Measurements from ENCODE around the gene ZBTB46.
A peak's percentile ranks its signal among the peaks of the same experiment; 100 is the strongest.

Gene ZBTB46

DNA sequence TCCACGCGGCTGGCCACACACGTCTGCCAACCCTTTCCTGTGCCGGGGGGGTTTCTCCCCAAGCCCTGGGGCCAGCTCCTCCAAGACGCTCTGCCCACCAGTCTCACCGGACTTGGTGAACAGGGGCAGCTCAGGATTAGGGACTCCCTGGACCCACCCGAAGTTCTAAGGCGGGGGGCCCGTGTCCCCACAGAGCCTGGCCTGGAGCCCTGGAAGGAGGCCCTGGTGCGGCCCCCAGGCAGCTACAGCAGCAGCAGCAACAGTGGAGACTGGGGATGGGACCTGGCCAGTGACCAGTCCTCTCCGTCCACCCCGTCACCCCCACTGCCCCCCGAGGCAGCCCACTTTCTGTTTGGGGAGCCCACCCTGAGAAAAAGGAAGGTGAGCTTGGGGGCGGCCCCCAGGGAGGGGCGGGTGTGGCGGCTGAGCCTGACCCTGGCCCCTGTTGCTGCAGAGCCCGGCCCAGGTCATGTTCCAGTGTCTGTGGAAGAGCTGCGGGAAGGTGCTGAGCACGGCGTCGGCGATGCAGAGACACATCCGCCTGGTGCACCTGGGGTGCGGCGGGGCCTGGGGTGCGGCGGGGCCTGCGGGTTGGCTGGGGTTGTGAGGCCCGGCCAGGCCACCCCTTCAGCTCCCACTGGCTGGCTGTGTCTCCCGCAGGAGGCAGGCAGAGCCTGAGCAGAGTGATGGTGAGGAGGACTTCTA is 89.2 kb downstream of the ZBTB46 start:
- Histone ChIP-seq H3K4me3 (ENCODE audit: insufficient read depth, low read length, poor library complexity, severe bottlenecking) (no peak overlapping the region), H3K27ac (ENCODE audit: low read depth, low read length) (no peak overlapping the region), H3K9me2 (replicated peaks; ENCODE audit: insufficient read depth, low read length) (no peaks in the 10 kb centered on the region), H4K20me1 (ENCODE audit: low read depth, low read length) (no peaks in the 10 kb centered on the region), H3K9me3 (ENCODE audit: insufficient read depth, low read length) (no peaks in the 10 kb centered on the region), H2AFZ (ENCODE audit: low read depth, low read length, severe bottlenecking) (no peak overlapping the region), H3K79me2 (ENCODE audit: insufficient read depth, low read length) (no peaks in the 10 kb centered on the region), H3K27me3 (ENCODE audit: low read length) (no peaks in the 10 kb centered on the region), H3K4me2 (ENCODE audit: low read depth, low read length, poor library complexity, severe bottlenecking) (no peak overlapping the region), H3K36me3 (ENCODE audit: low read length) (no peaks in the 10 kb centered on the region), H3K9ac (ENCODE audit: low read length) (no peak overlapping the region), H3F3A (ENCODE audit: insufficient read depth) (peaks cover 22% of the 10 kb centered on the region)
- no peak for TF ChIP-seq EZH2phosphoT487 (conservative IDR thresholded peaks at IDR 0.05; ENCODE audit: low read length)
- no peak for TF ChIP-seq CTCF (IDR thresholded peaks at IDR 0.05; ENCODE audit: insufficient read depth, low read length, poor library complexity, severe bottlenecking)

- H3K4me3 ChIP-seq (ENCODE audit: insufficient read depth, low read length, poor library complexity, severe bottlenecking) = no peak overlapping the region
These were observed 89.7 kb downstream of the ZBTB46 start for GRCh38 chr20:63741354-63741675.

GRCh38 chr20:63740627-63741353 is 90.3 kb downstream of the ZBTB46 start:
- Histone ChIP-seq H3K27ac (ENCODE audit: low read depth, low read length) (peak overlapping the region; percentile 65), H4K20me1 (ENCODE audit: low read depth, low read length) (no peaks in the 10 kb centered on the region), H3K36me3 (ENCODE audit: low read length) (no peaks in the 10 kb centered on the region), H3K9ac (ENCODE audit: low read length) (peak overlapping the region; percentile 59), H3K9me3 (ENCODE audit: insufficient read depth, low read length) (no peaks in the 10 kb centered on the region), H3K79me2 (ENCODE audit: insufficient read depth, low read length) (no peaks in the 10 kb centered on the region), H3F3A (ENCODE audit: insufficient read depth) (peaks cover 31% of the 10 kb centered on the region), H3K4me2 (ENCODE audit: low read depth, low read length, poor library complexity, severe bottlenecking) (peak overlapping the region; percentile 60), H3K9me2 (replicated peaks; ENCODE audit: insufficient read depth, low read length) (no peaks in the 10 kb centered on the region), H2AFZ (ENCODE audit: low read depth, low read length, severe bottlenecking) (no peak overlapping the region), H3K27me3 (ENCODE audit: low read length) (no peaks in the 10 kb centered on the region), H3K4me3 (ENCODE audit: insufficient read depth, low read length, poor library complexity, severe bottlenecking) (peak overlapping the region; percentile 50)
- TF ChIP-seq EZH2phosphoT487 (conservative IDR thresholded peaks at IDR 0.05; ENCODE audit: low read length) (no peak), CTCF (IDR thresholded peaks at IDR 0.05; ENCODE audit: insufficient read depth, low read length, poor library complexity, severe bottlenecking) (no peak)

More at GRCh38 chr20:63741354-63741675, 89.7 kb downstream of the ZBTB46 start:
- Histone ChIP-seq H3K36me3 (ENCODE audit: low read length) (no peaks in the 10 kb centered on the region), H3K79me2 (ENCODE audit: insufficient read depth, low read length) (no peaks in the 10 kb centered on the region), H3K27ac (ENCODE audit: low read depth, low read length) (no peak overlapping the region), H3K4me2 (ENCODE audit: low read depth, low read length, poor library complexity, severe bottlenecking) (no peak overlapping the region), H2AFZ (ENCODE audit: low read depth, low read length, severe bottlenecking) (no peak overlapping the region), H4K20me1 (ENCODE audit: low read depth, low read length) (no peaks in the 10 kb centered on the region), H3K27me3 (ENCODE audit: low read length) (no peaks in the 10 kb centered on the region), H3F3A (ENCODE audit: insufficient read depth) (peaks cover 26% of the 10 kb centered on the region), H3K9me2 (replicated peaks; ENCODE audit: insufficient read depth, low read length) (no peaks in the 10 kb centered on the region), H3K9me3 (ENCODE audit: insufficient read depth, low read length) (no peaks in the 10 kb centered on the region), H3K9ac (ENCODE audit: low read length) (no peak overlapping the region)
- no peak for TF ChIP-seq EZH2phosphoT487 (conservative IDR thresholded peaks at IDR 0.05; ENCODE audit: low read length)
- no peak for TF ChIP-seq CTCF (IDR thresholded peaks at IDR 0.05; ENCODE audit: insufficient read depth, low read length, poor library complexity, severe bottlenecking)

All from SU-DHL-6 (cell line).